Activated naive CD4-positive, alpha-beta T cell treated with anti-CD3 and anti-CD28 coated beads for 36 hours (primary cell): ENCODE data around the gene ID2. TPM values are rescaled to one million over a fixed set of nuclear protein-coding genes. Genes with fewer than 3 reads are reported as not detected.
"Not testable (repeated sequence)": the region's sequence is repeated elsewhere in the genome, so short reads cannot be mapped to it uniquely, and the experiment has no call there.

ENCODE experiments used
- CTCF ChIA-PET: fragments of 350-600 bp; sonication (Branson Sonifier 250); formaldehyde crosslinking; loops from one replicate; lab custom pipeline; 2021; ENCODE audit warnings: antibody characterized with exemption; lab: Charles Lee
- DNase-seq: peaks from one replicate; pipeline ENCODE4 v3.0.0-alpha.2; 2020
- H3K27ac Mint-ChIP-seq: one replicate; pipeline ENCODE4 v1.8.0; 2021; ENCODE audit warnings: mild to moderate bottlenecking, mixed read lengths
- H3K27me3 Mint-ChIP-seq: one replicate; pipeline ENCODE4 v1.8.0; 2021; ENCODE audit warnings: low read depth, mixed read lengths
- H3K36me3 Mint-ChIP-seq: one replicate; pipeline ENCODE4 v1.8.0; 2021; ENCODE audit warnings: low read depth, mixed read lengths
- H3K4me1 Mint-ChIP-seq: one replicate; pipeline ENCODE4 v1.8.0; 2021; ENCODE audit warnings: low read depth, mixed read lengths
- H3K4me3 Mint-ChIP-seq: one replicate; pipeline ENCODE4 v1.8.0; 2021; ENCODE audit warnings: mild to moderate bottlenecking, moderate library complexity, mixed read lengths
- H3K9me3 Mint-ChIP-seq: one replicate; pipeline ENCODE4 v1.8.0; 2021; ENCODE audit warnings: mixed read lengths
- intact Hi-C: fragments of 100-400 bp; cut with micrococcal nuclease; formaldehyde crosslinking; loops from one replicate; pipeline ENCODE4 v1.15.1; 2023
- total RNA-seq, 2 experiments: library from RNA; stranded (reverse); gene quantifications; one replicate each; pipeline ENCODE4 v1.2.3, GENCODE V29; 2021

ID2 gene
- total RNA-seq, 2 experiments from 2014 or later, result 73.9 to 81.9 TPM

- CTCF ChIA-PET, result interaction anchor here (1.5 kb wide), 1 partner anchor 18 kb away, joined by 5 read pairs; no protein-coding TSS in a partner anchor
- peaks cover 4% of the 10 kb centered on the region for H3K9me3 Mint-ChIP-seq
- no peak overlapping the region for H3K4me3 Mint-ChIP-seq
- H3K27me3 Mint-ChIP-seq, result peaks cover 10% of the 10 kb centered on the region
- no peak for DNase-seq
- intact Hi-C loops, result no loop called here
- H3K27ac Mint-ChIP-seq, result no peak overlapping the region
- peaks cover 3% of the 10 kb centered on the region for H3K36me3 Mint-ChIP-seq
- H3K4me1 Mint-ChIP-seq, result no peaks in the 10 kb centered on the region
Observed at GRCh38 chr2:8710951-8711350, 29.1 kb downstream of the ID2 start.

- no peak for DNase-seq
- Mint-ChIP-seq H3K9me3 (peaks cover 7% of the 10 kb centered on the region), H3K36me3 (peaks cover 3% of the 10 kb centered on the region), H3K27me3 (peaks cover 10% of the 10 kb centered on the region), H3K4me1 (no peaks in the 10 kb centered on the region), H3K27ac (no peak overlapping the region), H3K4me3 (no peak overlapping the region)
- intact Hi-C loops, result no loop called here
- CTCF ChIA-PET, result no interaction called here
Observed at GRCh38 chr2:8714283-8714682, 32.4 kb downstream of the ID2 start.

- intact Hi-C loops, result no loop called here
- Mint-ChIP-seq H3K36me3 (peaks cover 3% of the 10 kb centered on the region), H3K4me3 (no peak overlapping the region), H3K27ac (no peak overlapping the region), H3K27me3 (peaks cover 10% of the 10 kb centered on the region), H3K4me1 (no peaks in the 10 kb centered on the region), H3K9me3 (peaks cover 7% of the 10 kb centered on the region)
- CTCF ChIA-PET, result no interaction called here
- no peak for DNase-seq
Observed at GRCh38 chr2:8714971-8715370, 33.1 kb downstream of the ID2 start.

GRCh38 chr2:8719528-8719927, 37.7 kb downstream of the ID2 start:
- DNase-seq, result no peak
- CTCF ChIA-PET, result interaction anchor here (0.6 to 0.8 kb wide), 3 partner anchors 26 to 159 kb away, joined by 3 to 4 read pairs (median 3); no protein-coding TSS in a partner anchor
- H3K27ac Mint-ChIP-seq, result no peak overlapping the region
- peaks cover 2% of the 10 kb centered on the region for H3K27me3 Mint-ChIP-seq
- intact Hi-C loops, result no loop called here
- no peak overlapping the region for H3K4me3 Mint-ChIP-seq
- no peaks in the 10 kb centered on the region for H3K4me1 Mint-ChIP-seq
- H3K36me3 Mint-ChIP-seq, result peaks cover 3% of the 10 kb centered on the region
- peaks cover 7% of the 10 kb centered on the region for H3K9me3 Mint-ChIP-seq

- Mint-ChIP-seq H3K27me3 (no peaks in the 10 kb centered on the region), H3K4me3 (no peak overlapping the region), H3K9me3 (peaks cover 5% of the 10 kb centered on the region), H3K27ac (no peak overlapping the region), H3K36me3 (peaks cover 3% of the 10 kb centered on the region), H3K4me1 (no peaks in the 10 kb centered on the region)
- DNase-seq, result no peak
- CTCF ChIA-PET, result interaction anchor here (0.7 kb wide), 1 partner anchor 152 kb away, joined by 3 read pairs; no protein-coding TSS in a partner anchor
- intact Hi-C loops, result no loop called here
Observed at GRCh38 chr2:8720741-8721140, 38.9 kb downstream of the ID2 start.

- CTCF ChIA-PET, result interaction anchor here (0.6 to 0.7 kb wide), 2 partner anchors 11 to 151 kb away, joined by 3 read pairs; no protein-coding TSS in a partner anchor
- Mint-ChIP-seq H3K36me3 (no peaks in the 10 kb centered on the region), H3K9me3 (no peaks in the 10 kb centered on the region), H3K27me3 (no peaks in the 10 kb centered on the region), H3K4me3 (no peak overlapping the region), H3K27ac (no peak overlapping the region), H3K4me1 (no peaks in the 10 kb centered on the region)
- intact Hi-C loops, result no loop called here
- no peak for DNase-seq
Observed at GRCh38 chr2:8721410-8721809, 39.6 kb downstream of the ID2 start.

- Mint-ChIP-seq H3K27ac (no peak overlapping the region), H3K4me3 (no peak overlapping the region), H3K9me3 (no peaks in the 10 kb centered on the region), H3K36me3 (peaks cover 1% of the 10 kb centered on the region), H3K27me3 (no peaks in the 10 kb centered on the region), H3K4me1 (no peaks in the 10 kb centered on the region)
- intact Hi-C loops, result no loop called here
- no peak for DNase-seq
- CTCF ChIA-PET, result no interaction called here
Observed at GRCh38 chr2:8722986-8723385, 41.1 kb downstream of the ID2 start.

- Mint-ChIP-seq H3K4me3 (no peak overlapping the region), H3K27ac (no peak overlapping the region), H3K9me3 (no peaks in the 10 kb centered on the region), H3K36me3 (peaks cover 17% of the 10 kb centered on the region), H3K27me3 (no peaks in the 10 kb centered on the region), H3K4me1 (peaks cover 2% of the 10 kb centered on the region)
- DNase-seq, result no peak
- intact Hi-C loops, result no loop called here
- CTCF ChIA-PET, result no interaction called here
Observed at GRCh38 chr2:8725838-8726237, 44.0 kb downstream of the ID2 start.

GRCh38 chr2:8728305-8729015, 46.6 kb downstream of the ID2 start:
- CTCF ChIA-PET, result no interaction called here
- Mint-ChIP-seq H3K36me3 (peaks cover 28% of the 10 kb centered on the region), H3K27me3 (no peaks in the 10 kb centered on the region), H3K4me3 (no peak overlapping the region), H3K27ac (no peak overlapping the region), H3K4me1 (peaks cover 2% of the 10 kb centered on the region), H3K9me3 (no peaks in the 10 kb centered on the region)
- no peak for DNase-seq
- intact Hi-C loops, result no loop called here

- H3K36me3 Mint-ChIP-seq, result peaks cover 32% of the 10 kb centered on the region
- H3K9me3 Mint-ChIP-seq, CTCF ChIA-PET, DNase-seq, H3K27me3 Mint-ChIP-seq, H3K27ac Mint-ChIP-seq, intact Hi-C loops, H3K4me1 Mint-ChIP-seq, H3K4me3 Mint-ChIP-seq: not testable (repeated sequence)
Observed at GRCh38 chr2:8729101-8729500, 47.2 kb downstream of the ID2 start.

- Mint-ChIP-seq H3K27ac (no peak overlapping the region), H3K4me3 (no peak overlapping the region), H3K9me3 (no peaks in the 10 kb centered on the region), H3K27me3 (no peaks in the 10 kb centered on the region), H3K36me3 (peaks cover 32% of the 10 kb centered on the region), H3K4me1 (peaks cover 2% of the 10 kb centered on the region)
- intact Hi-C loops, result no loop called here
- DNase-seq, result no peak
- CTCF ChIA-PET, result no interaction called here
Observed at GRCh38 chr2:8729939-8730338, 48.1 kb downstream of the ID2 start.

GRCh38 chr2:8732601-8733000, 50.7 kb downstream of the ID2 start:
- DNase-seq, result no peak
- H3K27me3 Mint-ChIP-seq, result no peaks in the 10 kb centered on the region
- no peaks in the 10 kb centered on the region for H3K9me3 Mint-ChIP-seq
- CTCF ChIA-PET, result interaction anchor here (1.0 kb wide), 1 partner anchor 11 kb away, joined by 3 read pairs; no protein-coding TSS in a partner anchor
- H3K27ac Mint-ChIP-seq, result no peak overlapping the region
- intact Hi-C loops, result no loop called here
- H3K4me3 Mint-ChIP-seq, result no peak overlapping the region
- H3K4me1 Mint-ChIP-seq, result peaks cover 2% of the 10 kb centered on the region
- H3K36me3 Mint-ChIP-seq, result peaks cover 32% of the 10 kb centered on the region
